Activated naive CD8-positive, alpha-beta T cell treated with anti-CD3 and anti-CD28 coated beads, Interleukin-2, amount 10 ng/mL, durations not matched to agents 7 days and 5 days (primary cell): ENCODE data around the gene CLASRP. TPM values are rescaled to one million over a fixed set of nuclear protein-coding genes. Genes with fewer than 3 reads are reported as not detected.

Source experiments
- ATAC-seq: fragments of 150-1000 bp; cut with Tn5 transposase; one replicate; pipeline ENCODE4 v1.10.0; 2021; ENCODE audit warnings: low read depth, moderate library complexity
- POLR2A ChIA-PET: fragments of 350-600 bp; sonication (Branson Sonifier 250); formaldehyde crosslinking; loops from one replicate; lab custom pipeline; 2021; ENCODE audit warnings: antibody characterized with exemption; lab: Charles Lee
- DNase-seq: peaks from one replicate; pipeline ENCODE4 v3.0.0; 2021
- H3K27ac Mint-ChIP-seq: one replicate; pipeline ENCODE4 v1.8.0; 2022; ENCODE audit warnings: mild to moderate bottlenecking, mixed read lengths
- H3K27me3 Mint-ChIP-seq: one replicate; pipeline ENCODE4 v1.8.0; 2022; ENCODE audit warnings: mild to moderate bottlenecking, moderate library complexity, mixed read lengths
- H3K36me3 Mint-ChIP-seq: one replicate; pipeline ENCODE4 v1.8.0; 2021; ENCODE audit warnings: mild to moderate bottlenecking, mixed read lengths
- H3K4me1 Mint-ChIP-seq: one replicate; pipeline ENCODE4 v1.8.0; 2021; ENCODE audit warnings: mixed read lengths
- H3K4me3 Mint-ChIP-seq: one replicate; pipeline ENCODE4 v1.8.0; 2022; ENCODE audit warnings: mild to moderate bottlenecking, moderate library complexity, mixed read lengths
- H3K9me3 Mint-ChIP-seq: one replicate; pipeline ENCODE4 v1.8.0; 2021; ENCODE audit warnings: mixed read lengths
- total RNA-seq, 2 experiments: library from RNA; stranded (reverse); gene quantifications; one replicate each; pipeline ENCODE4 v1.2.3, GENCODE V29; 2021

Gene CLASRP
- total RNA-seq, 2 experiments from 2014 or later, result 128 to 129 TPM

GRCh38 chr19:45087531-45087930 lies 48.7 kb downstream of the CLASRP start:
- H3K4me3 Mint-ChIP-seq, result peak overlapping the region; percentile 83
- ATAC-seq, result peak; percentile 86
- H3K27ac Mint-ChIP-seq, result peak overlapping the region; percentile 98
- POLR2A ChIA-PET, result interaction anchor here (0.6 to 1.0 kb wide), 4 partner anchors 9 to 398 kb away, joined by 3 to 6 read pairs (median 3); no protein-coding TSS in a partner anchor
- peaks cover 35% of the 10 kb centered on the region for H3K4me1 Mint-ChIP-seq
- no peaks in the 10 kb centered on the region for H3K27me3 Mint-ChIP-seq
- DNase-seq, result peak; percentile 66
- no peaks in the 10 kb centered on the region for H3K9me3 Mint-ChIP-seq
- H3K36me3 Mint-ChIP-seq, result peaks cover 7% of the 10 kb centered on the region

GRCh38 chr19:45090034-45090433 lies 51.2 kb downstream of the CLASRP start:
- Mint-ChIP-seq H3K9me3 (no peaks in the 10 kb centered on the region), H3K36me3 (peaks cover 11% of the 10 kb centered on the region), H3K4me3 (no peak overlapping the region), H3K4me1 (peaks cover 51% of the 10 kb centered on the region), H3K27ac (no peak overlapping the region), H3K27me3 (no peaks in the 10 kb centered on the region)
- no peak for ATAC-seq
- DNase-seq, result no peak
- POLR2A ChIA-PET, result interaction anchor here (1.3 kb wide), 1 partner anchor 13 kb away, joined by 3 read pairs; no protein-coding TSS in a partner anchor

- H3K9me3 Mint-ChIP-seq, result no peaks in the 10 kb centered on the region
- H3K36me3 Mint-ChIP-seq, result peaks cover 11% of the 10 kb centered on the region
- POLR2A ChIA-PET, result interaction anchor here (1.3 kb wide), 1 partner anchor 13 kb away, joined by 3 read pairs; no protein-coding TSS in a partner anchor
- DNase-seq (no peak), ATAC-seq (no peak)
- H3K27me3 Mint-ChIP-seq, result no peaks in the 10 kb centered on the region
- H3K4me1 Mint-ChIP-seq, result peaks cover 48% of the 10 kb centered on the region
- no peak overlapping the region for H3K4me3 Mint-ChIP-seq
- no peak overlapping the region for H3K27ac Mint-ChIP-seq
These were observed 51.8 kb downstream of the CLASRP start for GRCh38 chr19:45090606-45091005.

GRCh38 chr19:45091031-45091923 lies 52.4 kb downstream of the CLASRP start:
- Mint-ChIP-seq H3K4me1 (peaks cover 51% of the 10 kb centered on the region), H3K9me3 (no peaks in the 10 kb centered on the region), H3K4me3 (peak overlapping the region; percentile 90), H3K36me3 (peaks cover 13% of the 10 kb centered on the region), H3K27ac (peak overlapping the region; percentile 98), H3K27me3 (no peaks in the 10 kb centered on the region)
- POLR2A ChIA-PET, result interaction anchor here (0.8 to 2.9 kb wide), 9 partner anchors 12 to 87 kb away, joined by 3 to 36 read pairs (median 7); partner anchors contain the start of genes BLOC1S3, CLASRP and TRAPPC6A
- ATAC-seq, result peak; percentile 50
- peak; percentile 91 for DNase-seq

- peaks cover 10% of the 10 kb centered on the region for H3K36me3 Mint-ChIP-seq
- POLR2A ChIA-PET, result interaction anchor here (0.5 to 2.9 kb wide), 15 partner anchors 10 to 141 kb away, joined by 3 to 36 read pairs (median 6); partner anchors contain the start of genes BLOC1S3, CLASRP, CLPTM1 and GEMIN7
- peaks cover 50% of the 10 kb centered on the region for H3K4me1 Mint-ChIP-seq
- ATAC-seq (peak; percentile 83), DNase-seq (peak; percentile 88)
- no peaks in the 10 kb centered on the region for H3K27me3 Mint-ChIP-seq
- H3K9me3 Mint-ChIP-seq, result no peaks in the 10 kb centered on the region
- peak within 1 kb of the TSS; percentile 90 for H3K4me3 Mint-ChIP-seq
- H3K27ac Mint-ChIP-seq, result peak within 1 kb of the TSS; percentile 98
These were observed 54.2 kb downstream of the CLASRP start, which contains the start of gene PPP1R37 for GRCh38 chr19:45092747-45093678. Gene PPP1R37 (plus strand): TSS chr19:45093179. CDS start chr19:45093326, 147 bp downstream.

GRCh38 chr19:45094137-45094536 lies 55.3 kb downstream of the CLASRP start:
- H3K27ac Mint-ChIP-seq, result peak overlapping the region; percentile 98
- ATAC-seq (no peak), DNase-seq (no peak)
- H3K36me3 Mint-ChIP-seq, result peaks cover 10% of the 10 kb centered on the region
- peak overlapping the region; percentile 90 for H3K4me3 Mint-ChIP-seq
- POLR2A ChIA-PET, result interaction anchor here (0.6 kb wide), 1 partner anchor 61 kb away, joined by 3 read pairs; no protein-coding TSS in a partner anchor
- peaks cover 53% of the 10 kb centered on the region for H3K4me1 Mint-ChIP-seq
- H3K9me3 Mint-ChIP-seq, result no peaks in the 10 kb centered on the region
- H3K27me3 Mint-ChIP-seq, result no peaks in the 10 kb centered on the region

- Mint-ChIP-seq H3K4me3 (peak overlapping the region; percentile 90), H3K36me3 (peaks cover 10% of the 10 kb centered on the region), H3K4me1 (peaks cover 54% of the 10 kb centered on the region), H3K27ac (peak overlapping the region; percentile 54), H3K27me3 (no peaks in the 10 kb centered on the region), H3K9me3 (no peaks in the 10 kb centered on the region)
- ATAC-seq (no peak), DNase-seq (no peak)
- POLR2A ChIA-PET, result interaction anchor here (0.6 kb wide), 1 partner anchor 62 kb away, joined by 3 read pairs; no protein-coding TSS in a partner anchor
These were observed 55.9 kb downstream of the CLASRP start for GRCh38 chr19:45094707-45095106.

GRCh38 chr19:45095496-45096413 lies 56.9 kb downstream of the CLASRP start:
- DNase-seq, result no peak
- no peak for ATAC-seq
- Mint-ChIP-seq H3K27me3 (no peaks in the 10 kb centered on the region), H3K4me1 (peaks cover 51% of the 10 kb centered on the region), H3K27ac (peak overlapping the region; percentile 4), H3K36me3 (peaks cover 10% of the 10 kb centered on the region), H3K9me3 (no peaks in the 10 kb centered on the region), H3K4me3 (no peak overlapping the region)
- POLR2A ChIA-PET, result no interaction called here

- H3K4me1 Mint-ChIP-seq, result peaks cover 46% of the 10 kb centered on the region
- no peak overlapping the region for H3K27ac Mint-ChIP-seq
- H3K4me3 Mint-ChIP-seq, result no peak overlapping the region
- peaks cover 6% of the 10 kb centered on the region for H3K36me3 Mint-ChIP-seq
- no peak for DNase-seq
- no peaks in the 10 kb centered on the region for H3K27me3 Mint-ChIP-seq
- POLR2A ChIA-PET, result no interaction called here
- ATAC-seq, result no peak
- H3K9me3 Mint-ChIP-seq, result no peaks in the 10 kb centered on the region
These were observed 57.9 kb downstream of the CLASRP start for GRCh38 chr19:45096700-45097099.

GRCh38 chr19:45097450-45097775 lies 58.6 kb downstream of the CLASRP start:
- no peak overlapping the region for H3K4me3 Mint-ChIP-seq
- no peaks in the 10 kb centered on the region for H3K27me3 Mint-ChIP-seq
- H3K4me1 Mint-ChIP-seq, result peaks cover 44% of the 10 kb centered on the region
- no peak for DNase-seq
- H3K27ac Mint-ChIP-seq, result no peak overlapping the region
- H3K36me3 Mint-ChIP-seq, result peaks cover 6% of the 10 kb centered on the region
- no peaks in the 10 kb centered on the region for H3K9me3 Mint-ChIP-seq
- POLR2A ChIA-PET, result interaction anchor here (1.4 kb wide), 1 partner anchor 19 kb away, joined by 3 read pairs; the partner anchor contains the start of gene GEMIN7
- no peak for ATAC-seq

- H3K4me3 Mint-ChIP-seq, result no peak overlapping the region
- H3K4me1 Mint-ChIP-seq, result peaks cover 47% of the 10 kb centered on the region
- ATAC-seq (no peak), DNase-seq (no peak)
- H3K36me3 Mint-ChIP-seq, result peaks cover 6% of the 10 kb centered on the region
- POLR2A ChIA-PET, result interaction anchor here (1.4 kb wide), 1 partner anchor 19 kb away, joined by 3 read pairs; the partner anchor contains the start of gene GEMIN7
- H3K27ac Mint-ChIP-seq, result peak overlapping the region; percentile 14
- no peaks in the 10 kb centered on the region for H3K27me3 Mint-ChIP-seq
- H3K9me3 Mint-ChIP-seq, result no peaks in the 10 kb centered on the region
These were observed 59.1 kb downstream of the CLASRP start for GRCh38 chr19:45097776-45098520.
